WERI-Rb-1 (cell line): Measurements from ENCODE around the gene METTL13.
A peak's percentile ranks its signal among the peaks of the same experiment; 100 is the strongest.

Source experiments
- DNase-seq: peaks from one replicate; pipeline ENCODE4 v3.0.0-alpha.2; 2020
- H3K27ac ChIP-seq: fragments of 250-450 bp; sonication (Bioruptor Pico); 2 replicates; pipeline ENCODE4 v1.5.1; 2020; ENCODE audit warnings: mild to moderate bottlenecking, moderate library complexity
- H3K27me3 ChIP-seq: fragments of 250-450 bp; sonication (Bioruptor Pico); 2 replicates; pipeline ENCODE4 v1.5.1; 2021; ENCODE audit warnings: mild to moderate bottlenecking, low read depth, moderate library complexity; ENCODE audit not compliant: insufficient read depth, severe bottlenecking
- H3K36me3 ChIP-seq: fragments of 250-450 bp; sonication (Bioruptor Pico); 2 replicates; pipeline ENCODE4 v1.5.1; 2020; ENCODE audit warnings: mild to moderate bottlenecking, moderate library complexity
- H3K4me3 ChIP-seq: 2 replicates; pipeline ENCODE4 v1.5.1; 2011; ENCODE audit warnings: low read depth, mild to moderate bottlenecking, control low read depth, low read length
- H3K9me3 ChIP-seq: fragments of 250-450 bp; sonication (Bioruptor Pico); 2 replicates; pipeline ENCODE4 v1.5.1; 2021; ENCODE audit warnings: mild to moderate bottlenecking, moderate library complexity; ENCODE audit not compliant: severe bottlenecking
- TF ChIP-seq, protein P1 (sequence below): IDR thresholded peaks from 2 replicates; pipeline ENCODE4 v1.5.1; 2011; ENCODE audit warnings: low read depth, mild to moderate bottlenecking, control low read depth, inconsistent platforms, low read length

Gene METTL13

DNA sequence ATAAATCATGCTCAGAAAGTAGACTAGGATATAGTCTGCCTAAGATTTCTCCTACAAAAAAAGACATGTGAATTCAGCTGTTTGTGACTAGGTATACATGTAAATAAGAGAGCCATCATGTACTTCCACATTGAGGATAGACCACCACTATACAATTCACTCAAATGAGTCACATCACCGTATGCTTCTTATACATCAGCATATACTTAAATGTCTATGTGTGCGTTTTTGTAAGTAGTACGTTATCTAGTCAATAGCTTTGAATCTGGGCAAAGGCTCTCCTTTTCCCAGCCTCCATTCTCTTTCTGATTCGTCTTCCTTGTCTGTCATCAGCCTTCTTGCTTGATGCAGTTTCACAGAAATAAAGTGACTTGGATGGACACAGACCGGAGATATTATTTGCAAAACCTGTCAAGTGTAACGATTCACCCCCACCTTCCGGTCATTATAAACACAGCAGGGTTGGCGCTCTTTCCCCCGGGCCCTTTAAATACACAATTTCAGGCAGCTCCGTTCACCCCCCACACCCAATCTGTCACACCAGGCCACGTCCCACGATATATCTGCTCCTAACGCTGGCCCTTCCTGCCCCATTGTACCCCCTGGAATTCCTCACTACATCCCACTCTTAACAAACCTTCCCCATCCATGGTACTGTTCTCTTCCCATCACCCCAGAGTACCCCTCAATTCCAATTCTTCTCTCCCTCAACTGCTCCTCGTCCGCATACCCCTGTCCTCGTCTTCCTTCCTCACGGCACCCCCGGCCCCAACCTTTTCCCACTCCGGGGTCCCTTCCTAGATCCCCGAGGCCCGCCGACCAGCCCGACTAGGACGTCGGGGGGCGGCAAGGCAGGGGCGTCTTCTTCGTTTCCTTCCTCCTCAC is 40.2 kb upstream of the METTL13 start:
- Histone ChIP-seq H3K27ac (peak overlapping the region; percentile 96), H3K9me3 (no peaks in the 10 kb centered on the region), H3K27me3 (no peaks in the 10 kb centered on the region), H3K4me3 (peak overlapping the region; percentile 96), H3K36me3 (peaks cover 15% of the 10 kb centered on the region)
- DNase-seq: peak; percentile 62
- TF ChIP-seq, protein P1, sequence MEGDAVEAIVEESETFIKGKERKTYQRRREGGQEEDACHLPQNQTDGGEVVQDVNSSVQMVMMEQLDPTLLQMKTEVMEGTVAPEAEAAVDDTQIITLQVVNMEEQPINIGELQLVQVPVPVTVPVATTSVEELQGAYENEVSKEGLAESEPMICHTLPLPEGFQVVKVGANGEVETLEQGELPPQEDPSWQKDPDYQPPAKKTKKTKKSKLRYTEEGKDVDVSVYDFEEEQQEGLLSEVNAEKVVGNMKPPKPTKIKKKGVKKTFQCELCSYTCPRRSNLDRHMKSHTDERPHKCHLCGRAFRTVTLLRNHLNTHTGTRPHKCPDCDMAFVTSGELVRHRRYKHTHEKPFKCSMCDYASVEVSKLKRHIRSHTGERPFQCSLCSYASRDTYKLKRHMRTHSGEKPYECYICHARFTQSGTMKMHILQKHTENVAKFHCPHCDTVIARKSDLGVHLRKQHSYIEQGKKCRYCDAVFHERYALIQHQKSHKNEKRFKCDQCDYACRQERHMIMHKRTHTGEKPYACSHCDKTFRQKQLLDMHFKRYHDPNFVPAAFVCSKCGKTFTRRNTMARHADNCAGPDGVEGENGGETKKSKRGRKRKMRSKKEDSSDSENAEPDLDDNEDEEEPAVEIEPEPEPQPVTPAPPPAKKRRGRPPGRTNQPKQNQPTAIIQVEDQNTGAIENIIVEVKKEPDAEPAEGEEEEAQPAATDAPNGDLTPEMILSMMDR: peak; percentile 27; the same call in 1 of the 2 replicates

DNA sequence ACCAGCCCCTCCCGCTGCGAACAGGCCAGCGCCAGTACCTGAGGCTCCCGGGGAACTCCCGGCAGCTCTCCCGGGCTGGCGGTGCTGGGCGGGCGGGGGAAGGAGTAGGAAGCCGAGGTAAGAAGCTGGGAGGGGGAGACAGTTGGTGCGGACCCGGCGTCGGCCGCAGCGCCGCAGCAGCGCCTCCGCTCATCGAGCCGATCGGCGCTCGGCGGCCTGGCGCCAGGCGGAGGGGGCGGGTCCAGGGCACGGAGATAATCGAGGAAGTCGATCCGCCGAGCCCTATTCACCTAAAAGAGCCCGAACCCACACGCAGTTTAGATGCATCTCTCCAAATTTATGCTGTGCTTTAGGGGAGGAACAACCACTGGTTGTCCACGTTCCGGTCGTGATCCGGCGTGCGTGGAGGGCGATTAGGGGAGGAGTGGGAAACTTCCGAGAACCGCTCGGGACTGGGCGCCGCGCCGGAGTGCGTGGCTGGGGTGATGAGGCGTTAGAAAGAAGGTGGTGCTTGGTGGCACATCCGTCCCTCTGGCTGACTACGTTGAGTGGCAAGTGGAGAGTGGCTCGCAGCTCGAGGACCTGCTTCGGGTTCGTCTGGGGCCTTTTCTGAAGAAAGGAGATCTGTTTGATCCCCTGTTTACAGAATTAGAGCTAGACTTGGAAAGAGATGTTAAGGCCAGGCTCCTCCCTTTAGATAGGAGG is 39.4 kb upstream of the METTL13 start, which contains the start of gene VAMP4:
Gene VAMP4, minus strand, starts transcription at position 194 of the 705 bp plus-strand sequence. CDS start 3,651 bp downstream, outside the sequence.
- peak; percentile 92 for DNase-seq
- Histone ChIP-seq H3K4me3 (peak within 1 kb of the TSS; percentile 96), H3K36me3 (peaks cover 10% of the 10 kb centered on the region), H3K27me3 (no peaks in the 10 kb centered on the region), H3K27ac (peak within 1 kb of the TSS; percentile 96), H3K9me3 (no peaks in the 10 kb centered on the region)
- TF ChIP-seq, protein P1: no peak

DNA sequence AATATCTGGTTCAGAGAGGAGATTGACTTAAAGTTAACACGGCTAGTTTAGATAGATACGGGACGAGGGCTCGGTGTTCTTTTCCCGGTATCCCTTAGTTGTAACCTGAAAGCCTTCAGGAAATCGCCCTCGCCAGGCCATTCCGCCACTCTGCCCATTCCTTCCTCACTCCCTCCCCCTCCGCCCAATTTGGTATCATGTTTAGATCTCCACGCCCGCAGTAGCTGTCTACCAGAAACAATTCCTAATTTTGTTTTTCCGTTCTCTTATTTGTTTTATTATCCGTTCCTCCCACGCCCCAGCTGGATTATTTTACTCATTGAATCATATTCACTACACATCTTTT is 38.9 kb upstream of the METTL13 start:
- H3K4me3 ChIP-seq: peak overlapping the region; percentile 96
- peak overlapping the region; percentile 96 for H3K27ac ChIP-seq
- H3K27me3 ChIP-seq: no peaks in the 10 kb centered on the region
- TF ChIP-seq, protein P1: no peak
- peaks cover 7% of the 10 kb centered on the region for H3K36me3 ChIP-seq
- DNase-seq: peak; percentile 48
- no peaks in the 10 kb centered on the region for H3K9me3 ChIP-seq

DNA sequence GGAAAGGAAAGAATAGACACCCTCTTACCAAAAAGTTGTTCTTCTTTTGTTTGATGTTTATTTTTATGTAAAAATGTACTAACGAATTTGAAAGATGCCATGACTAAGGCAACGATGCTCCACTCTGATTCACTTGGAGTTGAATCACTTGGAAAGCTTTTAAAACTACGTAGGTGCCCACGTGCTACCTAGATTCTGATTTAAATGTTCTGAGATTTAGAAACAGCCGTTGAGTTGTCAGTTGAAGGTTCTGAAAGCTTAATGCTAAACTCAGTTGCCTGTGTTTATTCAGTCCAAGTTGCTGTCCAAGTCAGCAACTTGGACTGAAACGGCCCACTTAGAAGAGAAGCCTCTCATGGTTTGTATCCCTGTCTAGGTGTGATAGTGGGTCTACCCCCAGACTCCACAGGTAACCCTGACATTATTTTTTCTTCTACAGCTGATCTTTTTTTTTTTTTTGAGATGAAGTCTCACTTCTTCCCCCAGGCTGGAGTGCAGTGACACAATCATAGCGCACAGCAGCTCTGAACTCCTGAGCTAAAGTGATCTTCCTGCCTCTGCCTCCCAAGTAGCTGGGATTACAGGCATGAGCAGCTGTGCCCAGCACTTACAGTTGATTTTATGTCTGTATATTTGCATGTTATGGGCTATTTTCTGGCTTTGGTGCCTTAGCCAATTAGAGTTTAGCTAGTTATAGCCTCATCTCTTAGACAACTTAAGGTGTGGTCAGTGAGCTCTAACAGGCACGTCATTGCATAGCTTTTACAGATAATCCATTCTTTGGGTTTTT is 38.2 kb upstream of the METTL13 start:
- H3K4me3 ChIP-seq: peak overlapping the region; percentile 96
- peak; percentile 65 for DNase-seq
- TF ChIP-seq, protein P1: no peak
- H3K9me3 ChIP-seq: no peaks in the 10 kb centered on the region
- H3K27ac ChIP-seq: peak overlapping the region; percentile 96
- no peaks in the 10 kb centered on the region for H3K27me3 ChIP-seq
- H3K36me3 ChIP-seq: peaks cover 7% of the 10 kb centered on the region

DNA sequence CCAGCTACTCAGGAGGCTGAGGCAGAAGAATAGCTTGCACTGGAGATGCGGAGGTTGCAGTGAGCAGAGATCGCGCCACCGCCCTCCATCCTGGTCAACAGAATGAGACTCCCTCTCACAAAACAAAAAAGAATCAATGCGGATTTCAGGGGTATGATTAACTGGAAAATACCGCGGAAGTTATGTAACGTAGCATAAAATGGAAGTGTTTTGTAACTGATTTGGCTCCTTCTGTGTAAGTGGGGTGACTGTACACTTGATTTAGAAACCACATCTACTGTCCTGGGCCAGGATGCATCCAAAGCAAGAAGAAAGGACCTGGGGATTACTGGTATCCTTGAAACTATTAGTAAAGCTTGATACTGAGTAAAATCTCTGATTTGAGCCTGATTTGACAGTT is 36.5 kb upstream of the METTL13 start:
- peaks cover 7% of the 10 kb centered on the region for H3K36me3 ChIP-seq
- TF ChIP-seq, protein P1: no peak
- no peak for DNase-seq

More for the DNA sequence above, 36.5 kb upstream of the METTL13 start:
- Histone ChIP-seq H3K27ac (no peak overlapping the region), H3K4me3 (no peak overlapping the region), H3K27me3 (no peaks in the 10 kb centered on the region), H3K9me3 (no peaks in the 10 kb centered on the region)
